IMR-90 (cell line): ENCODE measurements around the gene VIPR2. TPM values are rescaled to one million over a fixed set of nuclear protein-coding genes. Genes with fewer than 3 reads are reported as not detected.

ENCODE experiments used
- ATAC-seq: fragments of 200-7000 bp; cut with Tn5 transposase; 2 replicates; pipeline ENCODE4 v1.9.1; 2020; ENCODE audit warnings: low read depth, mild to moderate bottlenecking, moderate library complexity
- BruUV-seq: library from RNA; stranded (reverse); fragments of 400-500 nt; replicated peaks from 2 replicates; lab custom pipeline; 2021; lab: Mats Ljungman, UMichigan
- CTCF ChIA-PET: fragments of 300-600 bp; formaldehyde crosslinking; extraction: SDS; loops from one replicate; lab custom pipeline; 2021; ENCODE audit warnings: antibody characterized with exemption; lab: Yijun Ruan, JAX
- POLR2A ChIA-PET: fragments of 300-600 bp; sonication (Branson Sonifier 250); formaldehyde crosslinking; loops from one replicate; lab custom pipeline; 2022; ENCODE audit warnings: antibody characterized with exemption; ENCODE audit not compliant: unreplicated experiment; lab: Charles Lee
- DNase-seq: peaks from one replicate; pipeline ENCODE4 v3.0.0; 2013
- H2AFZ ChIP-seq: replicated peaks from 2 replicates; pipeline ENCODE3; 2013; ENCODE audit warnings: low read length, mild to moderate bottlenecking; ENCODE audit not compliant: poor library complexity
- H2AK5ac ChIP-seq: 2 replicates; pipeline ENCODE4 v1.6.1; 2013; ENCODE audit warnings: low read depth, low read length, inconsistent platforms
- H2AK9ac ChIP-seq: replicated peaks from 2 replicates; pipeline ENCODE3; 2013; ENCODE audit warnings: mild to moderate bottlenecking, low read depth, low read length, moderate library complexity; ENCODE audit not compliant: poor library complexity
- H2BK120ac ChIP-seq: 2 replicates; pipeline ENCODE4 v1.6.1; 2013; ENCODE audit warnings: low read depth, low read length, inconsistent platforms
- H2BK15ac ChIP-seq: 3 replicates; pipeline ENCODE4 v1.6.1; 2013; ENCODE audit warnings: low read depth, low read length, inconsistent platforms
- H2BK20ac ChIP-seq: 2 replicates; pipeline ENCODE4 v1.6.1; 2013; ENCODE audit warnings: low read depth, mild to moderate bottlenecking, inconsistent platforms, low read length, moderate library complexity
- H2BK5ac ChIP-seq: 2 replicates; pipeline ENCODE4 v1.6.1; 2013; ENCODE audit warnings: mild to moderate bottlenecking, low read depth, low read length, inconsistent platforms; ENCODE audit not compliant: poor library complexity, severe bottlenecking
- H3K14ac ChIP-seq: replicated peaks from 2 replicates; pipeline ENCODE4 v1.6.1; 2013; ENCODE audit warnings: low read depth, low read length, inconsistent platforms
- H3K18ac ChIP-seq: 2 replicates; pipeline ENCODE4 v1.6.1; 2013; ENCODE audit warnings: low read depth, low read length, control low read depth
- H3K23ac ChIP-seq: 2 replicates; pipeline ENCODE4 v1.6.1; 2013; ENCODE audit warnings: low read depth, low read length, inconsistent platforms
- H3K27ac ChIP-seq: 2 replicates; pipeline ENCODE4 v1.5.1; 2013; ENCODE audit warnings: mild to moderate bottlenecking, control low read depth, low read length; ENCODE audit not compliant: insufficient read depth
- H3K27me3 ChIP-seq: 2 replicates; pipeline ENCODE4 v1.6.1; 2013; ENCODE audit warnings: low read length; ENCODE audit not compliant: control insufficient read depth, insufficient read depth
- H3K36me3 ChIP-seq: 2 replicates; pipeline ENCODE4 v1.6.1; 2013; ENCODE audit warnings: low read length, mixed read lengths; ENCODE audit not compliant: control insufficient read depth, insufficient read depth
- H3K4ac ChIP-seq: 2 replicates; pipeline ENCODE4 v1.6.1; 2013; ENCODE audit warnings: low read depth, low read length, inconsistent platforms
- H3K4me1 ChIP-seq: 2 replicates; pipeline ENCODE4 v1.6.1; 2013; ENCODE audit warnings: low read length, mixed read lengths; ENCODE audit not compliant: control insufficient read depth, insufficient read depth
- H3K4me2 ChIP-seq: 2 replicates; pipeline ENCODE4 v1.6.1; 2013; ENCODE audit warnings: low read depth, mild to moderate bottlenecking, control low read depth, low read length, moderate library complexity
- H3K4me3 ChIP-seq: 2 replicates; pipeline ENCODE4 v1.5.1; 2013; ENCODE audit warnings: low read depth, mild to moderate bottlenecking, control low read depth, low read length, moderate library complexity; ENCODE audit not compliant: insufficient read depth
- H3K56ac ChIP-seq: 2 replicates; pipeline ENCODE4 v1.6.1; 2013; ENCODE audit warnings: low read length, inconsistent platforms; ENCODE audit not compliant: insufficient read depth; ENCODE audit errors: extremely low read depth
- H3K79me1 ChIP-seq, 2 experiments: 2 replicates each; pipeline ENCODE4 v1.6.1; 2013; ENCODE audit warnings: low read length in 2 of 2, inconsistent platforms in 1 of 2, low read depth in 1 of 2
- H3K9ac ChIP-seq: 2 replicates; pipeline ENCODE4 v1.6.1; 2013; ENCODE audit warnings: low read depth, low read length, control low read depth
- H3K9me1 ChIP-seq: 2 replicates; pipeline ENCODE4 v1.6.1; 2013; ENCODE audit warnings: low read length, inconsistent platforms; ENCODE audit not compliant: insufficient read depth
- H3K9me3 ChIP-seq: 2 replicates; pipeline ENCODE4 v1.6.1; 2013; ENCODE audit warnings: low read length; ENCODE audit not compliant: control insufficient read depth, insufficient read depth
- H4K20me1 ChIP-seq: 2 replicates; pipeline ENCODE4 v1.6.1; 2013; ENCODE audit warnings: low read length, inconsistent platforms; ENCODE audit not compliant: insufficient read depth
- H4K5ac ChIP-seq: 2 replicates; pipeline ENCODE4 v1.6.1; 2013; ENCODE audit warnings: mild to moderate bottlenecking, low read depth, low read length, control low read depth
- H4K8ac ChIP-seq, 2 experiments: 2 replicates each; pipeline ENCODE4 v1.6.1; 2013; ENCODE audit warnings: low read depth in 2 of 2, low read length in 2 of 2, control low read depth in 1 of 2, inconsistent platforms in 1 of 2
- H4K91ac ChIP-seq: 2 replicates; pipeline ENCODE4 v1.6.1; 2013; ENCODE audit warnings: low read depth, low read length, inconsistent platforms; ENCODE audit not compliant: insufficient read depth
- BHLHE40 ChIP-seq: fragments of 150-350 bp; IDR thresholded peaks from 2 replicates; pipeline ENCODE4 v1.6.1; 2016; ENCODE audit warnings: mild to moderate bottlenecking, low read depth, low read length
- ELK1 ChIP-seq: fragments of 150-350 bp; IDR thresholded peaks from 2 replicates; pipeline ENCODE4 v1.6.1; 2016; ENCODE audit warnings: low read depth, mild to moderate bottlenecking, low read length, moderate library complexity, borderline replicate concordance
- MAFK ChIP-seq: IDR thresholded peaks from 2 replicates; pipeline ENCODE4 v1.6.1; 2012; ENCODE audit warnings: low read depth, low read length, improper control_type of control experiment
- MXI1 ChIP-seq: IDR thresholded peaks from 2 replicates; pipeline ENCODE4 v1.6.1; 2012; ENCODE audit warnings: low read depth, mild to moderate bottlenecking, low read length, moderate library complexity, borderline replicate concordance
- RAD21 ChIP-seq: IDR thresholded peaks from 2 replicates; pipeline ENCODE4 v1.6.1; 2012; ENCODE audit warnings: low read length, improper control_type of control experiment
- WGBS, 2 experiments: methylation state at CpG; one replicate each; pipeline versions ENCODE4 v1.1.5 to v1.1.7; 2013; ENCODE audit warnings: missing lambda C conversion rate in 2 of 2; ENCODE audit not compliant: insufficient read length in 1 of 2; ENCODE audit errors: extremely low coverage in 2 of 2; 5-methylcytosine and 5-hydroxymethylcytosine counted together
- dilution Hi-C: fragments of 300-500 bp; cut with HindIII; formaldehyde crosslinking; loops from one replicate; pipeline ENCODE4 v1.14.3; 2018; ENCODE audit warnings: low sequenced_read_pairs; ENCODE audit not compliant: unreplicated experiment
- in situ Hi-C: fragments of 300-500 bp; cut with MboI; formaldehyde crosslinking; loops from 3 replicates; pipeline ENCODE4 v1.14.3; 2019; ENCODE audit warnings: low sequenced_read_pairs, inconsistent platforms, mixed read lengths
- intact Hi-C: fragments of 100-400 bp; cut with micrococcal nuclease; formaldehyde crosslinking; loops from 2 replicates; pipeline ENCODE4 v1.10.0; 2022
- polyA plus RNA-seq, 3 experiments: library from polyadenylated mRNA; depleted of rRNA; stranded (reverse); fragments of >200 nt; gene quantifications; 2 replicates each; pipeline ENCODE4 v1.2.3, GENCODE V29; 2012; ENCODE audit warnings: low replicate concordance in 1 of 3
- total RNA-seq: library from RNA; depleted of rRNA; stranded (reverse); fragments of >200 nt; gene quantifications from 2 replicates; pipeline ENCODE4 v1.2.3, GENCODE V29; 2012

VIPR2 gene
- total and polyA plus RNA-seq, 2 of the 4 experiments (the other 2 are of a cell fraction) = not detected

- no peaks in the 10 kb centered on the region for H3K9me1 ChIP-seq
- H3K79me1 ChIP-seq = no peaks in the 10 kb centered on the region
- H3K4me3 ChIP-seq = no peak overlapping the region
- no peak overlapping the region for H2AK5ac ChIP-seq
- H2AFZ ChIP-seq = peak overlapping the region; percentile 23
- peak; percentile 16; the same call in 1 of the 2 replicates for ATAC-seq
- H3K9ac ChIP-seq = no peak overlapping the region
- H2BK20ac ChIP-seq = no peak overlapping the region
- POLR2A ChIA-PET = no interaction called here
- H3K4me1 ChIP-seq = peaks cover 7% of the 10 kb centered on the region; the same call in 1 of the 2 replicates
- no peak overlapping the region for H2AK9ac ChIP-seq
- H2BK15ac ChIP-seq = no peak overlapping the region
- dilution Hi-C loops (no loop called here), in situ Hi-C loops (no loop called here), intact Hi-C loops (no loop called here)
- TF ChIP-seq BHLHE40 = no peak
- no peak for TF ChIP-seq MXI1
- TF ChIP-seq ELK1 = no peak
- no peak for TF ChIP-seq MAFK
- no peak for TF ChIP-seq RAD21
- CTCF ChIA-PET = no interaction called here
- H3K23ac ChIP-seq = no peak overlapping the region
- H2BK120ac ChIP-seq = no peak overlapping the region
- DNase-seq = no peak
- H4K8ac ChIP-seq = no peak overlapping the region
- no peaks in the 10 kb centered on the region; the same call in 1 of the 2 replicates for H3K9me3 ChIP-seq
- H4K91ac ChIP-seq = no peak overlapping the region; the same call in 1 of the 2 replicates
- no peak overlapping the region; the same call in 1 of the 2 replicates for H4K5ac ChIP-seq
- peak overlapping the region; percentile 84; the same call in 1 of the 2 replicates for H3K27ac ChIP-seq
- H3K36me3 ChIP-seq = no peaks in the 10 kb centered on the region
- H3K14ac ChIP-seq = no peak overlapping the region
- no peak overlapping the region for H3K56ac ChIP-seq
- no peaks in the 10 kb centered on the region for H3K27me3 ChIP-seq
- no peaks in the 10 kb centered on the region for H4K20me1 ChIP-seq
- H3K4me2 ChIP-seq = no peak overlapping the region; the same call in 1 of the 2 replicates
- H3K18ac ChIP-seq = no peak overlapping the region; the same call in 1 of the 2 replicates
- no peak overlapping the region for H3K4ac ChIP-seq
- BruUV-seq = no TSS peak
- H2BK5ac ChIP-seq = no peak overlapping the region
- WGBS, 2 experiments = 78% methylated on average over 15 of the region's 18 CpGs; no CpG with 5 or more reads in 1 of the 2 experiments
Observed at GRCh38 chr7:159013181-159013690, 131.4 kb downstream of the VIPR2 start.
